Nephron progenitor cell (in vitro differentiated cells): ENCODE results near the gene CIB4.

ENCODE experiments used
- DNase-seq: peaks from one replicate; pipeline ENCODE4 v3.0.0; 2021
- H3K27ac Mint-ChIP-seq: 2 replicates; pipeline ENCODE4 v1.8.0; 2021; ENCODE audit warnings: mild to moderate bottlenecking, moderate library complexity, mixed read lengths
- H3K27me3 Mint-ChIP-seq: 2 replicates; pipeline ENCODE4 v1.8.0; 2021; ENCODE audit warnings: mild to moderate bottlenecking, low read depth, mixed read lengths; ENCODE audit not compliant: poor library complexity
- H3K36me3 Mint-ChIP-seq: 2 replicates; pipeline ENCODE4 v1.8.0; 2021; ENCODE audit warnings: low read depth, mixed read lengths
- H3K4me1 Mint-ChIP-seq: 2 replicates; pipeline ENCODE4 v1.8.0; 2021; ENCODE audit warnings: mixed read lengths
- H3K4me3 Mint-ChIP-seq: 2 replicates; pipeline ENCODE4 v1.8.0; 2021; ENCODE audit warnings: mild to moderate bottlenecking, moderate library complexity, mixed read lengths
- H3K9me3 Mint-ChIP-seq: 2 replicates; pipeline ENCODE4 v1.8.0; 2021; ENCODE audit warnings: mild to moderate bottlenecking, moderate library complexity, mixed read lengths
- TF ChIP-seq, protein P1 (sequence below): fragments of 200-600 bp; sonication (generic); IDR thresholded peaks from 2 replicates; pipeline ENCODE4 v1.5.0; 2021; ENCODE audit warnings: antibody characterized with exemption

The CIB4 gene

DNA sequence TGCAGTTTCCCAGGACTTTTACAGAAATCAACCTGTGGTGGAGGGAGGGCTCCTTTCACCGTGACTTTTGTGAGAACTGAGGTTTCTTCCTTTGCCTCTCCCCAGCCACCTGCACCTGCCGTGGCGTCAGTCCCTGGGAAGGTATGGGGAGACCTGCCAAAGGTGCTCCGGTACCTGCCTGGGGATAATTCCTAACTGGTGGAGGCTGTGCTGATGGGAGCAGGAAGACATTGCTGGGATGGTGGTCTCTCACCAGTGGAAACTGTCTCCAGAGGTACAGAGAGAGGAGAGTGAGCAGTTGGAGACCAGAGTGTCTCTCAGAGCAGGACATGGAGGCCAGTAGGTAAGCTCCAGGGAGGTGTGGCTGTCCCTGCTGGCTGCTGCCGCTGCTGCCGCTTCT lies 52.6 kb downstream of the CIB4 start:
- H3K9me3 Mint-ChIP-seq = no peaks in the 10 kb centered on the region
- TF ChIP-seq, protein P1, sequence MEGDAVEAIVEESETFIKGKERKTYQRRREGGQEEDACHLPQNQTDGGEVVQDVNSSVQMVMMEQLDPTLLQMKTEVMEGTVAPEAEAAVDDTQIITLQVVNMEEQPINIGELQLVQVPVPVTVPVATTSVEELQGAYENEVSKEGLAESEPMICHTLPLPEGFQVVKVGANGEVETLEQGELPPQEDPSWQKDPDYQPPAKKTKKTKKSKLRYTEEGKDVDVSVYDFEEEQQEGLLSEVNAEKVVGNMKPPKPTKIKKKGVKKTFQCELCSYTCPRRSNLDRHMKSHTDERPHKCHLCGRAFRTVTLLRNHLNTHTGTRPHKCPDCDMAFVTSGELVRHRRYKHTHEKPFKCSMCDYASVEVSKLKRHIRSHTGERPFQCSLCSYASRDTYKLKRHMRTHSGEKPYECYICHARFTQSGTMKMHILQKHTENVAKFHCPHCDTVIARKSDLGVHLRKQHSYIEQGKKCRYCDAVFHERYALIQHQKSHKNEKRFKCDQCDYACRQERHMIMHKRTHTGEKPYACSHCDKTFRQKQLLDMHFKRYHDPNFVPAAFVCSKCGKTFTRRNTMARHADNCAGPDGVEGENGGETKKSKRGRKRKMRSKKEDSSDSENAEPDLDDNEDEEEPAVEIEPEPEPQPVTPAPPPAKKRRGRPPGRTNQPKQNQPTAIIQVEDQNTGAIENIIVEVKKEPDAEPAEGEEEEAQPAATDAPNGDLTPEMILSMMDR = no peak
- no peak overlapping the region for H3K4me3 Mint-ChIP-seq
- peaks cover 15% of the 10 kb centered on the region for H3K4me1 Mint-ChIP-seq
- H3K27ac Mint-ChIP-seq = no peak overlapping the region
- H3K36me3 Mint-ChIP-seq = no peaks in the 10 kb centered on the region
- H3K27me3 Mint-ChIP-seq = peaks cover 49% of the 10 kb centered on the region
- DNase-seq = no peak

DNA sequence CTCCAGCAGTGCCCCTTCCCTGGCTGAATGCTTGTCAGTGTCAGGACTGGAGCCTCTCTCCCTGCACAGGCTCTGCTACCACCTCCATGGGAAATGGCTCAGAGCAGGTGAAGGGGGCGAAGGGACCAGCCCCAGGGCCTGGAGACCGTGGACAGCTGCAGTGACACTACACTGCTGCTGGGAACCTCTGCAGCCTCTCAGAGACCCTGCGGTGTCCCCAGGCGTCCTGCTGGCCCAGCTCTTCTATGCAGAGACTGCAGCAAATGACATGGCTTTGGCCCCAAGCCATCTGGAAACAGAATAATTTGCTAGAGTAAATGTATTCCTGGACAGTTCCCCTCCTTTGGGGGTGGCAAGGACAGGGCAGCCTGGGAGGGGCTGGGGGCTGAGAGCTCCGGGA lies 53.2 kb downstream of the CIB4 start:
- no peak for DNase-seq

DNA sequence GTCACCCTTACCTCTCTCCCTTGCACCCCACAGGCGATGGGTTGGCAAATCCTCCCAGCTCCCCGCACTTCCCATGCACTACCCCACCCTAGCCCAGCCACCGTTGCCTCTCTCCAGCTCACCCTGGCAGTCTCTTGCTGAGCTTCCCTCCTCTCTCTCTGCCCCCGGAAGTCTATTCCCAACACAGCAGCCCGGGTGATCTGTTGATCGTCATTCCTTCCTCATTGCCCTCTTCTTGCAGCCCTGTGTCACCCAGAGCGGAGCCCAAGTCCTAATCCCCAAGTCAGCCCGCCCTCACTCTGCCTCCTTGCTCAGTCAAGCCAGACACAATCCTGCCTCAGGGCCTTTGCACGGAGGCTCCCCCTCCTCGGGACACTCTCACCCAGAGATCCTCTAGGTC lies 55.2 kb downstream of the CIB4 start:
- DNase-seq = no peak
- H3K4me3 Mint-ChIP-seq = no peak overlapping the region
- no peaks in the 10 kb centered on the region for H3K36me3 Mint-ChIP-seq
- H3K9me3 Mint-ChIP-seq = no peaks in the 10 kb centered on the region
- peaks cover 9% of the 10 kb centered on the region for H3K4me1 Mint-ChIP-seq
- TF ChIP-seq, protein P1 = no peak
- peaks cover 59% of the 10 kb centered on the region for H3K27me3 Mint-ChIP-seq
- no peak overlapping the region for H3K27ac Mint-ChIP-seq

More for the DNA sequence above, 53.2 kb downstream of the CIB4 start:
- Mint-ChIP-seq H3K27me3 (peaks cover 49% of the 10 kb centered on the region), H3K36me3 (no peaks in the 10 kb centered on the region), H3K4me3 (no peak overlapping the region), H3K4me1 (peaks cover 15% of the 10 kb centered on the region), H3K9me3 (no peaks in the 10 kb centered on the region), H3K27ac (no peak overlapping the region)
- TF ChIP-seq, protein P1 = no peak

DNA sequence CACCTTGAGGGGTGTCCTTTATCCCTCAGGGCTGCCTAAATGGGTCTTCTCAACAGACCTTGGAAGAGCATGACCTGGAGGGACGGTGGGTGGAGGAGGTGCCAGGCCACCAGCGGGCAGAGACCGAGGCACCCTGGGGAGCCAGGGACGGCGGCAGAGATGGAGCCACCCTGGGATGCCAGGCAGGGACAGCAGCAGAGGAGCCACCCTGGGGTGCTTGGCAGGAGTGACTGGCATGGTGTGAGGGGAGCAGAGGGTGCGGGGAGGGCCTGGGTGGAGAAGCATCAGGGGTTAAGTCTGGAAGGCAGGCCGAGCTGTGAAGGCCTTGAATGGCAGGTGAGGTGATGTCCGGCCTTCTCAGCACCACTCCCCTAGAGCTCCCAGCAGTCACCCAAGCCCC lies 56.1 kb downstream of the CIB4 start:
- H3K9me3 Mint-ChIP-seq = no peaks in the 10 kb centered on the region
- H3K36me3 Mint-ChIP-seq = no peaks in the 10 kb centered on the region
- TF ChIP-seq, protein P1 = no peak
- no peak for DNase-seq
- H3K4me1 Mint-ChIP-seq = peaks cover under 1% of the 10 kb centered on the region
- no peak overlapping the region for H3K27ac Mint-ChIP-seq
- H3K27me3 Mint-ChIP-seq = peaks cover 57% of the 10 kb centered on the region
- H3K4me3 Mint-ChIP-seq = no peak overlapping the region

DNA sequence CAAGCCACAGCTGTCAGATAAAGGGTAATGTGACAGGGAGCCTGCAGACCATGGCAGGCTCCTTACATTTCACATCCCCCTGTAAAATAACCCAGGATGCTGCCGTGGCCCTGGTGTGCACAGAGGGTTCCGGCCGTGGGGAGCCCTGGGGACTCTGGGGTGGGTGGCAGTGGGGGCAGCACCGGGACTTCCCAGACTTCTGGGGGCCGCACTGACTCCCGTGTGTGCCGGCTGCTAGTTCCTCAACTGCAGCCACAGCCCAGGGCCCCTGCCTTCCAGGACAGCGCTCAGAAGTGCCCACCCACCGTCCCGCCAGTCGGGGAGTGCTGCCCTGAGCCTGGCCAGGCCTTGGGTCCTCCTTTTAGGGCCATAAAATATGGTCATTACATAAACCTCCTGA lies 56.5 kb downstream of the CIB4 start:
- no peak for DNase-seq
- Mint-ChIP-seq H3K27ac (no peak overlapping the region), H3K36me3 (no peaks in the 10 kb centered on the region), H3K4me1 (no peaks in the 10 kb centered on the region), H3K4me3 (no peak overlapping the region), H3K9me3 (no peaks in the 10 kb centered on the region), H3K27me3 (peaks cover 58% of the 10 kb centered on the region)
- TF ChIP-seq, protein P1 = no peak

DNA sequence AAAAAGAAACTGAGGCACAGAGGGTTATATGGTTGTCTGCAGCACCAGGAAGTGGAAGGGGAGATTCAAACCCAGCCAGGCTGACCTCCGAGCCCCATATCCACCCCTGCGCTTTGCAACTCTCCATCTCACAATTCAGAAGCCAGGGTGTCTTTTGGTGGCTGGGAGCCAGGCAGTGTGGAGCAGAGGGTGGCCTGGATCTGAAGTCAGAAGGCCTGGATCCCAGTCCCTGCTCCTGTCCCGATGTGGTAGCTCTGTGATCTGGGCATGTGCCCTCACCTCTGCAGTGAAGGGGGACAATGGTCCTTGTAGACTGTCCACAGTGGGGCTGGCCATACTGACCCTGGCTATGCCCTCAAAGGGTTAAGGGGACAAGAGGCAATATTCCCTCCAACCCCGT lies 57.0 kb downstream of the CIB4 start:
- H3K36me3 Mint-ChIP-seq = no peaks in the 10 kb centered on the region
- H3K4me1 Mint-ChIP-seq = no peaks in the 10 kb centered on the region
- H3K9me3 Mint-ChIP-seq = no peaks in the 10 kb centered on the region
- TF ChIP-seq, protein P1 = no peak
- H3K27ac Mint-ChIP-seq = no peak overlapping the region
- peaks cover 58% of the 10 kb centered on the region for H3K27me3 Mint-ChIP-seq
- H3K4me3 Mint-ChIP-seq = no peak overlapping the region
- no peak for DNase-seq
